HepG2 (cell line): ENCODE data around the gene NATD1. TPM values are rescaled to one million over a fixed set of nuclear protein-coding genes. Genes with fewer than 3 reads are reported as not detected.

Source experiments
- ATAC-seq: fragments of 200-7000 bp; cut with Tn5 transposase; 3 replicates; pipeline ENCODE4 v1.9.1; 2020; ENCODE audit warnings: mild to moderate bottlenecking, moderate library complexity
- BruUV-seq: library from RNA; stranded (reverse); fragments of 400-500 nt; replicated peaks from 2 replicates; lab custom pipeline; 2021; lab: Mats Ljungman, UMichigan
- CTCF ChIA-PET: fragments of 300-600 bp; formaldehyde crosslinking; extraction: SDS; loops from one replicate; lab custom pipeline; 2021; ENCODE audit warnings: low total read pairs, inconsistent platforms, low intra/inter-chr PET ratio; lab: Yijun Ruan, JAX
- POLR2A ChIA-PET: fragments of 350-600 bp; sonication (Branson Sonifier 250); formaldehyde crosslinking; loops from one replicate; lab custom pipeline; 2020; ENCODE audit warnings: antibody characterized with exemption, inconsistent platforms; lab: Yijun Ruan, JAX
- DNase-seq: peaks from one replicate; pipeline ENCODE4 v3.0.0-alpha.2; 2015; ENCODE audit warnings: low spot score
- FAIRE-seq: peaks from 3 replicates; lab custom pipeline; 2011; peaks lifted over from hg19 to GRCh38; lab: Jason Lieb, UNC
- H2AFZ ChIP-seq: one replicate; pipeline ENCODE4 v1.6.1; 2011; ENCODE audit warnings: low read length, inconsistent platforms
- H3K27ac ChIP-seq: fragments of 300-600 bp; 3 replicates; pipeline ENCODE4 v1.8.0; 2011; ENCODE audit warnings: mixed run types, mild to moderate bottlenecking, mixed read lengths, low read length, inconsistent platforms; ENCODE audit not compliant: insufficient read depth; ENCODE audit errors: extremely low read length
- H3K27me3 ChIP-seq, 2 experiments: fragments of 200-600 bp in 1 of 2; 2 replicates in 1 of 2; 3 replicates in 1 of 2; pipeline versions ENCODE4 v1.6.0 to v1.8.0; 2011; ENCODE audit warnings: low read length in 2 of 2, mild to moderate bottlenecking in 2 of 2, moderate library complexity in 2 of 2, inconsistent platforms in 1 of 2; ENCODE audit not compliant: insufficient read depth in 2 of 2, control insufficient read depth in 1 of 2
- H3K36me3 ChIP-seq, 2 experiments: fragments of 200-600 bp in 1 of 2; replicated peaks in 1 of 2; 2 replicates in 1 of 2; 3 replicates in 1 of 2; pipeline versions ENCODE4 v1.5.1 to v1.8.0; 2011; ENCODE audit warnings: low read length in 2 of 2, inconsistent platforms in 1 of 2; ENCODE audit not compliant: insufficient read depth in 2 of 2, control insufficient read depth in 1 of 2
- H3K4me1 ChIP-seq: 2 replicates; pipeline ENCODE4 v1.5.1; 2012; ENCODE audit warnings: low read length, inconsistent platforms; ENCODE audit not compliant: insufficient read depth
- H3K4me2 ChIP-seq: 2 replicates; pipeline ENCODE4 v1.6.0; 2011; ENCODE audit warnings: low read depth, low read length, inconsistent platforms
- H3K4me3 ChIP-seq, 3 experiments: fragments of 200-600 bp in 1 of 3; sonication (generic), shearing (Covaris generic) in 1 of 3; replicated peaks in 1 of 3; 2 replicates each; pipeline ENCODE4 v1.5.1; 2011 to 2016; ENCODE audit warnings: low read length in 3 of 3, inconsistent platforms in 2 of 3, low read depth in 2 of 3, mild to moderate bottlenecking in 2 of 3, control low read depth in 1 of 3, mixed read lengths in 1 of 3; ENCODE audit not compliant: insufficient read depth in 1 of 3
- H3K79me2 ChIP-seq: one replicate; pipeline ENCODE4 v1.6.1; 2011; ENCODE audit warnings: low read length, inconsistent platforms; ENCODE audit not compliant: insufficient read depth
- H3K9ac ChIP-seq: 2 replicates; pipeline ENCODE4 v1.6.0; 2011; ENCODE audit warnings: mild to moderate bottlenecking, low read depth, low read length, inconsistent platforms; ENCODE audit not compliant: insufficient read depth
- H3K9me3 ChIP-seq: 2 replicates; pipeline ENCODE4 v1.5.1; 2012; ENCODE audit warnings: mild to moderate bottlenecking, low read length
- H4K20me1 ChIP-seq: 2 replicates; pipeline ENCODE4 v1.6.0; 2011; ENCODE audit warnings: inconsistent platforms, mild to moderate bottlenecking, low read length, moderate library complexity; ENCODE audit not compliant: insufficient read depth
- HNF1B ChIP-seq: sonication (generic); formaldehyde crosslinking; IDR thresholded peaks from 2 replicates; pipeline ENCODE4 v1.5.1; 2020; ENCODE audit warnings: mild to moderate bottlenecking, moderate library complexity, missing genetic modification reagents
- HNF4G ChIP-seq, 2 experiments: sonication (generic) in 1 of 2; formaldehyde crosslinking in 1 of 2; IDR thresholded peaks; 2 replicates each; pipeline versions ENCODE4 v1.4.0 to v1.6.1; 2011 to 2020; ENCODE audit warnings: borderline replicate concordance in 2 of 2, low read depth in 2 of 2, mild to moderate bottlenecking in 2 of 2, low read length in 1 of 2, missing genetic modification reagents in 1 of 2, moderate library complexity in 1 of 2
- KDM1A ChIP-seq: IDR thresholded peaks from 2 replicates; pipeline ENCODE4 v1.6.1; 2016; ENCODE audit warnings: missing compliant biosample characterization
- MXI1 ChIP-seq: IDR thresholded peaks from 3 replicates; pipeline ENCODE4 v1.6.1; 2012; ENCODE audit warnings: low read depth, low read length, inconsistent platforms, borderline replicate concordance
- PITX1 ChIP-seq: sonication (generic); formaldehyde crosslinking; IDR thresholded peaks from 2 replicates; pipeline ENCODE4 v1.5.1; 2020; ENCODE audit warnings: mild to moderate bottlenecking, missing genetic modification reagents
- RXRB ChIP-seq: IDR thresholded peaks from 2 replicates; pipeline ENCODE4 v1.6.1; 2016; ENCODE audit warnings: borderline replicate concordance, missing genetic modification reagents, missing compliant biosample characterization
- SALL1 ChIP-seq: sonication (generic); formaldehyde crosslinking; IDR thresholded peaks from 2 replicates; pipeline ENCODE4 v1.8.0; 2022; ENCODE audit warnings: mild to moderate bottlenecking, missing genetic modification reagents
- SAP130 ChIP-seq: IDR thresholded peaks from 2 replicates; pipeline ENCODE4 v1.6.1; 2016; ENCODE audit warnings: low read depth
- SOX13 ChIP-seq, 3 experiments: fragments of 450-650 bp in 1 of 3; sonication (generic) in 1 of 3; formaldehyde crosslinking in 1 of 3; IDR thresholded peaks in 2 of 3; conservative IDR thresholded peaks in 1 of 3; 2 replicates each; pipeline versions ENCODE4 v1.5.0 to v1.6.1; 2016 to 2020; ENCODE audit warnings: antibody characterized with exemption in 1 of 3, mild to moderate bottlenecking in 1 of 3, missing compliant biosample characterization in 1 of 3, missing genetic modification reagents in 1 of 3, moderate library complexity in 1 of 3
- SP1 ChIP-seq, 2 experiments: fragments of 450-650 bp in 1 of 2; sonication (generic) in 1 of 2; formaldehyde crosslinking in 1 of 2; IDR thresholded peaks; 2 replicates each; pipeline versions ENCODE4 v1.4.0 to v1.6.1; 2016 to 2020; ENCODE audit warnings: missing genetic modification reagents in 1 of 2
- TSC22D2 ChIP-seq: sonication (generic); formaldehyde crosslinking; IDR thresholded peaks from 2 replicates; pipeline ENCODE4 v1.5.1; 2020; ENCODE audit warnings: missing genetic modification reagents, mild to moderate bottlenecking, borderline replicate concordance
- YEATS4 ChIP-seq: sonication (generic); formaldehyde crosslinking; IDR thresholded peaks from 2 replicates; pipeline ENCODE4 v1.4.0; 2020; ENCODE audit warnings: missing genetic modification reagents, borderline replicate concordance
- ZFYVE20 ChIP-seq: sonication (generic); formaldehyde crosslinking; IDR thresholded peaks from 2 replicates; pipeline ENCODE4 v1.8.0; 2023; ENCODE audit warnings: low read depth, mild to moderate bottlenecking, moderate library complexity, missing genetic modification reagents, borderline replicate concordance
- ZMYM3 ChIP-seq: sonication (generic); formaldehyde crosslinking; IDR thresholded peaks from 2 replicates; pipeline ENCODE4 v1.5.1; 2020; ENCODE audit warnings: mild to moderate bottlenecking, missing genetic modification reagents
- ZNF619 ChIP-seq: sonication (generic); formaldehyde crosslinking; IDR thresholded peaks from 2 replicates; pipeline ENCODE4 v1.4.0; 2020; ENCODE audit warnings: mild to moderate bottlenecking, missing genetic modification reagents
- ZNF687 ChIP-seq: sonication (generic); formaldehyde crosslinking; IDR thresholded peaks from 2 replicates; pipeline ENCODE4 v1.5.1; 2020; ENCODE audit warnings: mild to moderate bottlenecking, missing genetic modification reagents, moderate library complexity
- WGBS: methylation state at CpG from one replicate; pipeline ENCODE4 v1.1.6; 2017; ENCODE audit warnings: low lambda C conversion rate; 5-methylcytosine and 5-hydroxymethylcytosine counted together
- in situ Hi-C: cut with HindIII; loops from 2 replicates; pipeline ENCODE4 v1.10.0; 2017; ENCODE audit warnings: low pct_unique_long_range_greater_than_20kb; ENCODE audit not compliant: extremely low pct_ligation_motif_present
- intact Hi-C: fragments of 100-400 bp; cut with micrococcal nuclease; formaldehyde crosslinking; loops from one replicate; pipeline ENCODE4 v1.10.0; 2022; ENCODE audit not compliant: unreplicated experiment
- polyA plus RNA-seq, 8 experiments: library from polyadenylated mRNA; depleted of rRNA in 3 of 8; stranded (reverse) in 7 of 8; unstranded in 1 of 8; fragments of >200 nt; fragmentation: Illumina TruSeq in 4 of 8; extraction: Trizol in 4 of 8; gene quantifications; 2 replicates each; pipeline versions ENCODE4 v1.2.1 to v1.2.3, GENCODE V29; 2011 to 2016; ENCODE audit warnings: low read depth in 4 of 8, missing spikeins in 1 of 8, mixed read lengths in 1 of 8; ENCODE audit not compliant: insufficient read depth in 1 of 8
- total RNA-seq, 5 experiments: library from RNA; depleted of rRNA; stranded (reverse); fragments of >200 nt; fragmentation: Illumina TruSeq; extraction: Trizol; gene quantifications; 2 replicates each; pipeline ENCODE4 v1.2.3, GENCODE V29; 2016; ENCODE audit warnings: low read depth in 1 of 5

Gene NATD1
- total and polyA plus RNA-seq, 2 of the 13 experiments (the other 11 are each of a cell fraction or from before 2014, with no cell fraction given), result 0.31 to 2.3 TPM

- Histone ChIP-seq H3K4me1 (peaks cover 53% of the 10 kb centered on the region), H3K27ac (no peak overlapping the region), H3K79me2 (peaks cover 3% of the 10 kb centered on the region), H3K36me3 (no peaks in the 10 kb centered on the region), H2AFZ (no peak overlapping the region), H3K9ac (no peak overlapping the region), H3K27me3 (peaks cover 2 to 44% of the 10 kb centered on the region in 2 experiments; a peak in 3 of 5 replicates), H4K20me1 (peaks cover 1% of the 10 kb centered on the region; the same call in 1 of the 2 replicates), H3K4me3 (no peak overlapping the region), H3K9me3 (no peaks in the 10 kb centered on the region), H3K4me2 (peak overlapping the region; percentile 21; the same call in 1 of the 2 replicates)
- ChIA-PET POLR2A (no interaction called here), CTCF (interaction anchor here (0.6 to 1.5 kb wide), 5 partner anchors 27 to 233 kb away, joined by 3 to 7 read pairs (median 4); partner anchors contain the start of gene NATD1)
- DNase-seq, result peak; percentile 73
- ATAC-seq, result peak; percentile 73
- intact Hi-C loops (loop anchor here (2.0 to 10.0 kb wide), 4 partner anchors 37 to 235 kb away; partner anchors contain the start of genes DHRS7B and USP22), in situ Hi-C loops (loop anchor here (5.0 to 10.0 kb wide), 3 partner anchors 155 to 232 kb away; partner anchors contain the start of gene DHRS7B)
- FAIRE-seq, result peak; percentile 67
- 27% methylated on average over 5 of the region's 10 CpGs for WGBS
- no TSS peak for BruUV-seq
- TF ChIP-seq SAP130 (peak; percentile 73; the same call in 1 of the 2 replicates), RXRB (CRISPR knock-in tag) (peak; percentile 47; the same call in 1 of the 2 replicates), TSC22D2 (CRISPR knock-in tag) (0 out of 2 replicates have a peak, but pooled peaks have one; percentile 65), HNF1B (0 out of 2 replicates have a peak, but pooled peaks have one; percentile 30), YEATS4 (CRISPR knock-in tag) (0 out of 2 replicates have a peak, but pooled peaks have one; percentile 37), SP1 (IDR thresholded peaks at IDR 0.05) (no peak), SP1 (CRISPR knock-in tag; IDR thresholded peaks at IDR 0.05) (0 out of 2 replicates have a peak, but pooled peaks have one; percentile 40), ZNF687 (CRISPR knock-in tag) (peak; percentile 79), SOX13 (IDR thresholded peaks at IDR 0.05) (no peak), SOX13 (CRISPR knock-in tag; conservative IDR thresholded peaks at IDR 0.05 in 1 of 2, IDR thresholded peaks at IDR 0.05 in 1 of 2) (peak in 1 of 2 experiments; percentile 19; a peak in 1 of 4 replicates), ZFYVE20 (CRISPR knock-in tag) (no peak), MXI1 (peak; percentile 91; the same call in 2 of the 3 replicates), ZMYM3 (CRISPR knock-in tag) (peak; percentile 55; the same call in 1 of the 2 replicates), ZNF619 (peak; percentile 74; the same call in 1 of the 2 replicates), KDM1A (CRISPR knock-in tag) (no peak), PITX1 (CRISPR knock-in tag) (0 out of 2 replicates have a peak, but pooled peaks have one; percentile 37), HNF4G (IDR thresholded peaks at IDR 0.05; ENCODE audit: borderline replicate concordance, low read depth, low read length) (no peak), HNF4G (CRISPR knock-in tag; IDR thresholded peaks at IDR 0.05; ENCODE audit: borderline replicate concordance, low read depth) (0 out of 2 replicates have a peak, but pooled peaks have one; percentile 19), SALL1 (CRISPR knock-in tag) (peak; percentile 72)
Observed at GRCh38 chr17:21280081-21280518, 26.9 kb upstream of the NATD1 start.
